GM21619 (cell line): Measurements from ENCODE around the gene SMC4.
A peak's percentile ranks its signal among the peaks of the same experiment; 100 is the strongest.
"Not testable (repeated sequence)": the region's sequence is repeated elsewhere in the genome, so short reads cannot be mapped to it uniquely, and the experiment has no call there.

Source experiments
- ATAC-seq: cut with Tn5 transposase; IDR thresholded peaks from one replicate; pipeline ENCODE4 v1.9.1; 2021; ENCODE audit not compliant: unreplicated experiment

SMC4 gene

GRCh38 chr3:160399125-160400029, at the start of gene SMC4, which contains the start of gene IFT80:
TSS of gene SMC4 (plus strand) at chr3:160399650. CDS start at chr3:160400827, 1,177 bp downstream.
TSS of gene IFT80 (minus strand) at chr3:160399225. CDS start at chr3:160384600, 14,625 bp downstream.
- ATAC-seq = peak; percentile 94

DNA sequence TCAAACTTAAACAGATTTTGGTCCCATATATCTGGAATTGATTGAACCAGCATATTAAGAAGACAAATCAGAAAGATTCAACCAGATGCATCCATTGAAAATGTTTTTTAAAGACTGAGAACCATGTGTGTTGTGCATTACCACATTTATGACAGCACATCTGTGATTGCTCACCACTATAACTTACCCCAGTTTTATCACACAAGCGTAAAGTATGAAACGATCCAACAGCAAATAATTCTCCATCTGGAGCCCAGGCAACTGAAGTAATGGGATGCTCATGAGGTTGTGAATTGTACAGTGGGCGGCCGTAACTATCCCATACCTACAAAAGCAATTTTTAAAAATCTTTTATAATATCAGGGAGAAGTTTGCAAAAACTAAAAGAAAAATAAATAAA, 43.6 kb upstream of the SMC4 start:
- no peak for ATAC-seq

- not testable (repeated sequence) for ATAC-seq
These were observed 36.6 kb upstream of the SMC4 start for GRCh38 chr3:160362896-160363295.

- no peak for ATAC-seq
These were observed 33.5 kb upstream of the SMC4 start for GRCh38 chr3:160365869-160366522.

GRCh38 chr3:160368804-160369203, 30.6 kb upstream of the SMC4 start:
- peak; percentile 62 for ATAC-seq

- no peak for ATAC-seq
These were observed 29.7 kb upstream of the SMC4 start for GRCh38 chr3:160369784-160370183.

DNA sequence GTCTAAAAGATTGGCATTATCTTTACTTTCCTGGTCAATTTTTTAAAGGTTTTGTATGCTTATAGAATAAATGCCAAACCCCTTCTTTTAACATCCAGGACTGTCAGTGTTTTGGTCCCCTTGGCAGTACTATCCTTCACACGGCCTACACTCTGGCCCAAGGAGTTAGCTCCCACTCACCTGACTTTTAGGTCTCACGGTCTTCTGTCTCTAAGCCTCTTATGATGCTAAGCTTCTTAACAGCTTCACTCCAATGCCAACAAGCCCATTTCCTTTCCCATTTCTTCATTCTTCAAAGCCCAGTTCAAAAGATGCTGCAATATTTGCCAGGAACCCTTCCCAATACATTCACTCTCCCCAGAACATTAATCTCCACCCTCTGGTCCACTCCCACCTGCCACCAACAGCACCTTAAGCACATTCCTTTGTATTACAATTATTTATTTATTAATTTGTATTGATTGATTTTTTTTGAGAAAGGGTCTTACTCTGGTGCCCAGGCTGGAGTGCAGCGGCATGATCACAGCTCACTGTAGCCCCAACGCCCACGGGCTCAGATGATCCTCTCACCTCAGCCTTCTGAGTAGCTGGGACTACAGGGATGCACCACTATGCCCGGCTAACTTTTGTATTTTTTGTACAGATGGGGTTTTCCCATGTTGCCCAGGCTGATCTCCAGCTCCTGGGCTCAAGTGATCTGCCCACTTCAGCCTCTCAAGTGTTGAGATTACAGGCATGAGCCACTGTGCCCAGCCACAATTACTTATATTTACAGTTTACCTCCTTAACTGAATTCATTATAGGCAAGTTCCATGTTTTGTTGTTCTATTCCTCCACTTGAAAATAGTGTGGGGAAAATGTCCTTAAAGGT, 28.2 kb upstream of the SMC4 start:
- no peak for ATAC-seq

GRCh38 chr3:160372780-160373179, 26.7 kb upstream of the SMC4 start:
- no peak for ATAC-seq

- no peak for ATAC-seq
These were observed 25.8 kb upstream of the SMC4 start for GRCh38 chr3:160373655-160374054.

GRCh38 chr3:160374472-160374871, 25.0 kb upstream of the SMC4 start:
- ATAC-seq = no peak

- no peak for ATAC-seq
These were observed 24.5 kb upstream of the SMC4 start for GRCh38 chr3:160374925-160375324.

DNA sequence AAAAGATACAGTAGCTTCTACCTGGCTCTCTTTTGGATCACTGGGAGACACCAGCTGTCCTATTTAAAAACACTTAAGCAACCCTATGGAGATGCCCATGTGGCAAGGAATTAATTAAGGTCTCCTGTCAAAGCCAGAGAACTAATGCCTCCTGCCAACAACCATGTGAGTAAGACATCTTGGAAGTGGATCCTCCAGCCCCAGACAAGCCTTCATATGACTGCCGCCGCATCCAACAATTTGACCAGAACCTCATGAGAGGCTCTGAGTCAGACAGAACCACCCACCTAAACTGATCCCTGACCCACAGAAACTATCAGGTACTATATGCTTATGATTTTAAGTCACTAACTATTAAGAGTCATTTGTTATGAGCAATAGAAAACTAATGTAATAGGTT, 22.8 kb upstream of the SMC4 start:
- no peak for ATAC-seq

GRCh38 chr3:160378331-160379109, 20.9 kb upstream of the SMC4 start:
- no peak for ATAC-seq

DNA sequence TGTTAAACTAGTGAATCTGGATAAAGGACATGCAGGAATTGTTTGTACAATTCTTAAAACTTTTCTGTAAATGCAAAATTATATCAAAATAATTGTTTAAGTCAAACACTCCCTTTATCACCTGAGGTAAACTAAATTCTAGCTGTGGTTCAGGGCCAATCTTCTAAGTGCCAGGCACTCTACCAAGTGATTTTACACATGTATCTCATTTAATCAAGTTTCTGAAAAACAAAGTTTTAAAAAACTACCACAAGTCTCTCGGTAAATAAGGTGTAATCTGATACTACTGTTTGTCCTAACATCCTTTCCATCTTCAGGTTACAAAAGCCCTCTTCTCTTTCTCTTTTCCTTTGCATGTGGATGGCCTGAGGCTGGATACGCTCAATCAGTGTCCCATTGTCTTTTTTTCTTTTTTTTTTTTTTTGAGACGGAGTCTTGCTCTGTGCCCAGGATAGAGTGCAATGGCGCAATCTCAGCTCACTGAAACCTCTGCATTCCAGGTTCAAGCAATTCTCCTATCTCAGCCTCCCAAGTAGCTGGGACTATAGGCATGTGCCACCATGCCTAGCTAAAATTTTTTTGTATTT, 19.7 kb upstream of the SMC4 start:
- ATAC-seq = no peak

DNA sequence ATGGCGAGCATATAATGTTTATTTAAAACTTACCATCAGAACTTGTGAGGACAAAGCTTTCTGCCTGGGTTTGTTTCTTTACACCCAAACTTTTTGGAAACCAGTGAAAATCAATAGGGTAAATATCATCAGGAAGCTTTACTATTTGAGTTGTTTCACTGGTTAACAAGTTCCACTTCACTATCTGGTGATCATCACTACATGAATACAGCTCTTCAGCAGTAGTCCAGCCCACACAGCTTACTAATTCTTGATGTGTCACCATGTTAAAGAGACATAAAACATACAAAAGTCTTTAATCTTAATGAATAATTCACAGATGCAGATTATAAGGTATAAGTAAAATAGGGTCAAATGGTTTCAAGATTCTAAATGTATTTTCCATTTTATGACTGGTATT, 18.0 kb upstream of the SMC4 start:
- no peak for ATAC-seq

GRCh38 chr3:160384639-160385318, 14.7 kb upstream of the SMC4 start:
- ATAC-seq = no peak

DNA sequence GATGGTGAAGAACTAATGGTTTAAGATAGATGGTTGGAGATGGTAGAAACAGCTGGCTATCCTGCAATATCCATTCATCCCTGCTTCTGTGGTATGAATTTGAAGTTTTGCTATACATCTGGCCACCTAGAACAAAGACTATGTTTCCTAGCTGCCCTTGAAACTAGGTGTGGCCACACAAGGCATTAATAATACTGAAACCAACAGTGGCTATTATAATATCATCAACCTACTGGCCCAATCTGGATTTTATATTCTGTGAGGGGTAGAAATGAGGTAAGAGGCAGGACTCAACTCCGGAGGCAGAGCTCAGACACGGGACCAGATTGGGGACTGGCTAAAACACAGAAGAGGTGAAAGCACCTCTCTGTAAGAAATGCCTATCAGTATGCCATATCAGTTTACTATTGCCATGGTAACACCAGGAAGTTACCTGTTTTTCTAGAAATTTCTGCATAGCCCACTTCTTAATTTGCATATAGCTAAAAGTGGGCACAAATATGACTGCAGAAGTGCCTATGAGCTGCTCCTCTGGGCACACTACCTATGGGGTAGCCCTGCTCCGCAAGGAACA, 8.8 kb upstream of the SMC4 start:
- ATAC-seq = no peak

GRCh38 chr3:160392798-160393197, 6.7 kb upstream of the SMC4 start:
- ATAC-seq = no peak

GRCh38 chr3:160393346-160394008, 6.0 kb upstream of the SMC4 start:
- ATAC-seq = no peak
